Measurements from ENCODE around the gene MKI67.

The MKI67 gene

DNA sequence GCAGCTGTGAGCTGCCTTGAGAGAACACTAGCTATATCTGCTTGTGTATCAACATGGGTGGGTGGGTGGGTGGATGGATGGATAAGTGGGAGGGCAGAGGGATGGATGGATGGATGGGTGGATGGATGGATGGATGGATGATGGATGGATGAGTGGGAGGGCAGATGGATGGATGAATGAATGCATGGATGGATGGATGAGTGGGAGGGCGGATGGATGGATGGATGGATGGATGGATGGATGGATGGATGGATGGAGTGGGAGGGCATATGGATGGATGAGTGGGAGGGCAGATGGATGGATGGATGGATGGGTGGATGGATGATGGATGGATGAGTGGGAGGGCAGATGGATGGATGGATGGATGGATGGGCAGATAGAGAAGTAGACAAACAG is 76.1 kb downstream of the MKI67 start:
- Histone ChIP-seq H3K36me3 (peaks cover 0 to 20% (median 3%) of the 10 kb centered on the region in 3 donors), H3K9me3 (no peaks in the 10 kb centered on the region), H3K4me3 (peak overlapping the region in 1 of 2 donors; percentile 42), H3K27me3 (no peaks in the 10 kb centered on the region), H3K27ac (no peak overlapping the region), H3K4me1 (peaks cover 0 to 7% (median 3%) of the 10 kb centered on the region in 4 donors)
- no peak for DNase-seq
- TF ChIP-seq, protein P1, sequence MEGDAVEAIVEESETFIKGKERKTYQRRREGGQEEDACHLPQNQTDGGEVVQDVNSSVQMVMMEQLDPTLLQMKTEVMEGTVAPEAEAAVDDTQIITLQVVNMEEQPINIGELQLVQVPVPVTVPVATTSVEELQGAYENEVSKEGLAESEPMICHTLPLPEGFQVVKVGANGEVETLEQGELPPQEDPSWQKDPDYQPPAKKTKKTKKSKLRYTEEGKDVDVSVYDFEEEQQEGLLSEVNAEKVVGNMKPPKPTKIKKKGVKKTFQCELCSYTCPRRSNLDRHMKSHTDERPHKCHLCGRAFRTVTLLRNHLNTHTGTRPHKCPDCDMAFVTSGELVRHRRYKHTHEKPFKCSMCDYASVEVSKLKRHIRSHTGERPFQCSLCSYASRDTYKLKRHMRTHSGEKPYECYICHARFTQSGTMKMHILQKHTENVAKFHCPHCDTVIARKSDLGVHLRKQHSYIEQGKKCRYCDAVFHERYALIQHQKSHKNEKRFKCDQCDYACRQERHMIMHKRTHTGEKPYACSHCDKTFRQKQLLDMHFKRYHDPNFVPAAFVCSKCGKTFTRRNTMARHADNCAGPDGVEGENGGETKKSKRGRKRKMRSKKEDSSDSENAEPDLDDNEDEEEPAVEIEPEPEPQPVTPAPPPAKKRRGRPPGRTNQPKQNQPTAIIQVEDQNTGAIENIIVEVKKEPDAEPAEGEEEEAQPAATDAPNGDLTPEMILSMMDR (IDR thresholded peaks at IDR 0.05), result no peak
- intact Hi-C loops (cut with DNase I; ENCODE audit: low total_unique reads), result no loop called here

DNA sequence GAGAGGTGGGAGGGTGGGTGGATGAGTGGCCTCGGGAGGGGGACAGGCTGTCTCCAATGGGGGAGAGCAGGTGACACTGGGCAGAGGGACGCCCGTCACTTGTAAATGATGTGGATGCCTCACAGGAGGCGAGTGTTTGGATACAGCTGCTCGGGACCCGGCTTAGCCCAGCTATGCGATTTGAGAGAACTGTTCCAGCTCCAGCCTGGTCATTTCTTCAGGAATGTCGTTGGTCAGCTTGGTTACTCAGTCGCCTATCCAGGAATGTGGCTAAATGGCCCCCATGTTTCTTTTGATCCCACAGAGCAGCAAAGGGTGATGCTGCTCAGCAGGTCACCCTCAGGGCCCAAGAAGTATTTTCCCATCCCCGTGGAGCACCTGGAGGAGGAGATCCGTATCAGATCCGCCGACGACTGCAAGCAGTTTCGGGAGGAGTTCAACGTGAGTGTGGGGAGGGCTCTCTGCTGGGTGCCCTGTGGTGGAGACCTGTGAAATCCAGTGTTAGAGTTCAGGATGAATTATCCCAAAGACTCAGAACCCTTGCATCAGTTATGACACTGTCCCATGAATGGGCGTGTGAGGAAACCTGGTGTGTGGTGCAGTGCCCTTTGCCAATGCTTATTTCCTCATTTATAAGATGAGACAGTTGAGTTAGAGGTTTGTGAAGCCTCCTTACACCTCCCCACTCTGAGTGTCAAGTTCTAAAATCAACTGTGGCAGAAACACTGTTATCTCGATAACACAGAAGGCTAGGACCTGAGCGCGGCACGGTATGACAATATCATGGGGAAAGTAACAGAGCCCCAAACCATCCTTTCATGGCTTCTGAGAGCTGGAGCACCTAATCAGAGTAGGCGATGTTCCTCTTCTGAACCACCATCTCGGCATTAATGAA is 76.8 kb downstream of the MKI67 start:
- H3K27ac ChIP-seq, result peak overlapping the region; percentile 47 to 54
- peaks cover 0 to 14% (median 0%) of the 10 kb centered on the region in 3 donors for H3K36me3 ChIP-seq
- peaks cover 0 to 7% (median 3%) of the 10 kb centered on the region in 4 donors for H3K4me1 ChIP-seq
- intact Hi-C loops (cut with DNase I; ENCODE audit: low total_unique reads), result no loop called here
- TF ChIP-seq, protein P1 (IDR thresholded peaks at IDR 0.05), result no peak
- H3K27me3 ChIP-seq, result no peaks in the 10 kb centered on the region
- no peak for DNase-seq
- no peaks in the 10 kb centered on the region for H3K9me3 ChIP-seq
- peak overlapping the region; percentile 32 to 42 for H3K4me3 ChIP-seq

GRCh38 chr10:128048819-128049210 is 77.4 kb downstream of the MKI67 start:
- DNase-seq, result no peak
- peak overlapping the region; percentile 32 to 42 for H3K4me3 ChIP-seq
- H3K9me3 ChIP-seq, result no peaks in the 10 kb centered on the region
- intact Hi-C loops (cut with DNase I; ENCODE audit: low total_unique reads), result no loop called here
- no peaks in the 10 kb centered on the region for H3K27me3 ChIP-seq
- peaks cover 0 to 7% (median 3%) of the 10 kb centered on the region in 4 donors for H3K4me1 ChIP-seq
- H3K36me3 ChIP-seq, result peaks cover 0 to 12% (median 0%) of the 10 kb centered on the region in 3 donors
- peak overlapping the region; percentile 47 to 54 for H3K27ac ChIP-seq
- TF ChIP-seq, protein P1 (IDR thresholded peaks at IDR 0.05), result no peak

DNA sequence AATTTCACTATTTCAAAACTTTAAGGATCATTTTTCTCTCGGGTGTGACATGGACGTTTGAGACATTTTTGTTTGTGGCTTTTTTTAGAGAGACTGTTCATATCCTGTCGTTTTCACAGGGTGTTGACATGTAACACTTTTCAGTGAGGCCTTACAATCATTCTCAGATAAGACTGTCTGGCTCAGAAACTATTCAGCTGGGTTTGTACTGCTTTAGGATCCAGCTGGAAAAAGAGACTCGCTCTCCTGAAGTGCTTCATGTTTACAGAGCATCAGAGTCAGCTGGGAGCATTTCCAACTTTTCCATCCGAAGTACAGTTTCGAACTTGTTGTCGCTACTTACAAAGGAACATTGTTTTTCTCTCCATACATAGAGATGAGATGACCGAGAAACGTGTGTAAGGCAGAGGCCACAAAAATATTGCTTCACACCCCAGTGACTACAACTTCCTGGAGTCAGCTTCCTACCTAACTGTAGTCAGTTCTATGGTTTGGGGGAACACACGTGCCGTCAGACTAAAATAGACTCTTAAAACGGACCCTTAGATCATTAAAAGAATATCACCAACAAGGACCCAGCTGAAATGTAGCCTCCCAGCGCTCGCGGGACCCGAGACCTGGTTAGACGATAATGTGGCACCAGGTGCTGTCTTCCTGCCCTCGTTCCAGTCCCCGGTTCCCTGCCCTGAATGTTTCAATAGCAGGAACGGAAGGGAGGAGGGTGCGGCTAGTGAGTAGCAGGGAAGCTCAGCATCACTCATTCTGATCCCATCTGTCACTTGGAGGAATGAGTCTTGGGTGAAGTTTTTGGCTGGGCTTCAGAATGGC is 78.0 kb downstream of the MKI67 start:
- peaks cover 0 to 12% (median 0%) of the 10 kb centered on the region in 3 donors for H3K36me3 ChIP-seq
- H3K27me3 ChIP-seq, result no peaks in the 10 kb centered on the region
- H3K4me1 ChIP-seq, result peaks cover 0 to 7% (median 3%) of the 10 kb centered on the region in 4 donors
- H3K4me3 ChIP-seq, result peak overlapping the region; percentile 32 to 42
- H3K27ac ChIP-seq, result peak overlapping the region; percentile 47 to 54
- no peaks in the 10 kb centered on the region for H3K9me3 ChIP-seq
- TF ChIP-seq, protein P1 (IDR thresholded peaks at IDR 0.05), result no peak
- DNase-seq, result peak in 1 of 2 donors; percentile 62
- intact Hi-C loops (cut with DNase I; ENCODE audit: low total_unique reads), result no loop called here

- no peaks in the 10 kb centered on the region for H3K9me3 ChIP-seq
- H3K36me3 ChIP-seq, result peaks cover 0 to 7% (median 0%) of the 10 kb centered on the region in 3 donors
- TF ChIP-seq, protein P1 (IDR thresholded peaks at IDR 0.05), result no peak
- no peaks in the 10 kb centered on the region for H3K27me3 ChIP-seq
- intact Hi-C loops (cut with DNase I; ENCODE audit: low total_unique reads), result no loop called here
- DNase-seq, result peak; percentile 85 to 86
- peak overlapping the region; percentile 32 to 42 for H3K4me3 ChIP-seq
- peaks cover 0 to 7% (median 3%) of the 10 kb centered on the region in 4 donors for H3K4me1 ChIP-seq
- H3K27ac ChIP-seq, result peak overlapping the region; percentile 47 to 54
Observed at GRCh38 chr10:128047351-128047750, 78.9 kb downstream of the MKI67 start.
